H1 (cell line): ENCODE results near the gene CARD11. TPM values are rescaled to one million over a fixed set of nuclear protein-coding genes. Genes with fewer than 3 reads are reported as not detected.

Experiments used
- CTCF ChIA-PET: fragments of 300-600 bp; sonication (Branson Sonifier 250); formaldehyde crosslinking; loops from one replicate; lab custom pipeline; 2021; ENCODE audit not compliant: partially characterized antibody; lab: Charles Lee
- POLR2A ChIA-PET: fragments of 300-600 bp; sonication (Branson Sonifier 250); formaldehyde crosslinking; loops from one replicate; lab custom pipeline; 2021; ENCODE audit warnings: inconsistent platforms; ENCODE audit not compliant: partially characterized antibody; lab: Charles Lee
- DNase-seq, 2 experiments: peaks; one replicate each; pipeline versions ENCODE4 v3.0.0 to v3.0.0-alpha.2; 2010 to 2022; ENCODE audit warnings: low spot score in 2 of 2, low read depth in 1 of 2, mixed read lengths in 1 of 2
- FAIRE-seq: peaks from 2 replicates; lab custom pipeline; 2011; peaks lifted over from hg19 to GRCh38; lab: Jason Lieb, UNC
- H2AFZ ChIP-seq: 2 replicates; pipeline ENCODE4 v1.8.1; 2012; ENCODE audit warnings: low read length, inconsistent platforms
- H2AK5ac ChIP-seq: 2 replicates; pipeline ENCODE4 v1.6.1; 2013; ENCODE audit warnings: low read depth, low read length
- H2BK120ac ChIP-seq: replicated peaks from 2 replicates; pipeline ENCODE3; 2013; ENCODE audit warnings: low read depth, low read length, inconsistent platforms
- H2BK12ac ChIP-seq: 2 replicates; pipeline ENCODE4 v1.6.1; 2013; ENCODE audit warnings: low read depth, low read length
- H2BK15ac ChIP-seq: 2 replicates; pipeline ENCODE4 v1.6.1; 2013; ENCODE audit warnings: low read length
- H2BK20ac ChIP-seq: 2 replicates; pipeline ENCODE4 v1.6.1; 2013; ENCODE audit warnings: low read length
- H2BK5ac ChIP-seq: 2 replicates; pipeline ENCODE4 v1.6.1; 2013; ENCODE audit warnings: low read depth, low read length
- H3K14ac ChIP-seq: 2 replicates; pipeline ENCODE4 v1.6.1; 2013; ENCODE audit warnings: inconsistent platforms; ENCODE audit not compliant: insufficient read length
- H3K18ac ChIP-seq: 2 replicates; pipeline ENCODE4 v1.6.1; 2013; ENCODE audit warnings: low read length; ENCODE audit errors: extremely low read depth
- H3K23ac ChIP-seq: 2 replicates; pipeline ENCODE4 v1.6.1; 2013; ENCODE audit warnings: inconsistent platforms; ENCODE audit not compliant: insufficient read length
- H3K23me2 ChIP-seq: 2 replicates; pipeline ENCODE4 v1.6.1; 2013; ENCODE audit warnings: low read depth, low read length
- H3K27ac ChIP-seq: 2 replicates; pipeline ENCODE4 v1.6.1; 2011; ENCODE audit warnings: low read depth, low read length, inconsistent platforms
- H3K27me3 ChIP-seq, 4 experiments: replicated peaks in 1 of 4; 1 replicate in 1 of 4; 2 replicates in 3 of 4; pipeline versions ENCODE4 v1.6.1 to v1.8.1; 2011 to 2013; ENCODE audit warnings: low read length in 3 of 4, mild to moderate bottlenecking in 3 of 4, inconsistent platforms in 2 of 4, mixed read lengths in 2 of 4, moderate library complexity in 1 of 4; ENCODE audit not compliant: control insufficient read depth in 3 of 4, insufficient read depth in 3 of 4; ENCODE audit errors: extremely low read depth in 1 of 4
- H3K36me3 ChIP-seq, 4 experiments: 2 replicates each; pipeline versions ENCODE4 v1.6.1 to v1.8.1; 2011 to 2013; ENCODE audit warnings: mild to moderate bottlenecking in 4 of 4, low read length in 3 of 4, moderate library complexity in 2 of 4, control low read depth in 1 of 4, inconsistent platforms in 1 of 4; ENCODE audit not compliant: insufficient read depth in 4 of 4, control insufficient read depth in 2 of 4
- H3K4ac ChIP-seq: replicated peaks from 2 replicates; pipeline ENCODE3; 2013; ENCODE audit warnings: low read length, low read depth, mixed read lengths, inconsistent platforms; ENCODE audit not compliant: insufficient read length
- H3K4me1 ChIP-seq, 4 experiments: replicated peaks in 1 of 4; 1 replicate in 1 of 4; 2 replicates in 3 of 4; pipeline versions ENCODE4 v1.6.1 to v1.8.1; 2011 to 2013; ENCODE audit warnings: low read length in 3 of 4, inconsistent platforms in 2 of 4, mixed read lengths in 1 of 4; ENCODE audit not compliant: insufficient read depth in 4 of 4, control insufficient read depth in 3 of 4
- H3K4me2 ChIP-seq, 2 experiments: 2 replicates each; pipeline versions ENCODE4 v1.6.1 to v1.8.1; 2011 to 2013; ENCODE audit warnings: low read depth in 2 of 2, low read length in 2 of 2, control low read depth in 1 of 2, inconsistent platforms in 1 of 2, mild to moderate bottlenecking in 1 of 2; ENCODE audit not compliant: insufficient read depth in 1 of 2
- H3K4me3 ChIP-seq, 4 experiments: fragments of 200-600, 300-600 bp in 1 of 4; sonication (generic), shearing (Covaris generic), sonication (Bioruptor Twin) in 1 of 4; 2 replicates each; pipeline versions ENCODE4 v1.5.1 to v1.8.1; 2011 to 2016; ENCODE audit warnings: low read length in 4 of 4, low read depth in 3 of 4, control low read depth in 2 of 4, inconsistent platforms in 2 of 4, mild to moderate bottlenecking in 2 of 4, mixed read lengths in 1 of 4, moderate library complexity in 1 of 4; ENCODE audit not compliant: insufficient read depth in 2 of 4; ENCODE audit errors: extremely low read depth in 1 of 4
- H3K56ac ChIP-seq: replicated peaks from 2 replicates; pipeline ENCODE3; 2013; ENCODE audit warnings: low read depth, mild to moderate bottlenecking, mixed read lengths, low read length, inconsistent platforms; ENCODE audit not compliant: insufficient read length
- H3K79me1 ChIP-seq: 2 replicates; pipeline ENCODE4 v1.6.1; 2013; ENCODE audit warnings: low read depth, low read length, control low read depth
- H3K79me2 ChIP-seq, 2 experiments: 2 replicates each; pipeline versions ENCODE4 v1.6.1 to v1.8.1; 2012 to 2013; ENCODE audit warnings: low read length in 2 of 2, mild to moderate bottlenecking in 2 of 2, inconsistent platforms in 1 of 2; ENCODE audit not compliant: insufficient read depth in 2 of 2, control insufficient read depth in 1 of 2
- H3K9ac ChIP-seq, 4 experiments: replicated peaks in 1 of 4; 1 replicate in 1 of 4; 2 replicates in 3 of 4; pipeline versions ENCODE4 v1.6.1 to v1.8.1; 2011 to 2013; ENCODE audit warnings: low read depth in 3 of 4, low read length in 3 of 4, control low read depth in 2 of 4, mild to moderate bottlenecking in 2 of 4, moderate library complexity in 2 of 4, inconsistent platforms in 1 of 4; ENCODE audit errors: extremely low read depth in 1 of 4
- H3K9me3 ChIP-seq, 2 experiments: 2 replicates each; pipeline versions ENCODE4 v1.6.1 to v1.8.1; 2012 to 2013; ENCODE audit warnings: mild to moderate bottlenecking in 2 of 2, moderate library complexity in 2 of 2, control low read depth in 1 of 2, inconsistent platforms in 1 of 2, low read depth in 1 of 2, low read length in 1 of 2, mixed read lengths in 1 of 2; ENCODE audit not compliant: insufficient read depth in 2 of 2
- H4K20me1 ChIP-seq, 2 experiments: replicated peaks in 1 of 2; 2 replicates each; pipeline versions ENCODE3 to v1.8.1; 2011 to 2013; ENCODE audit warnings: inconsistent platforms in 2 of 2, low read length in 2 of 2, mild to moderate bottlenecking in 1 of 2; ENCODE audit not compliant: insufficient read depth in 2 of 2, control insufficient read depth in 1 of 2
- H4K5ac ChIP-seq: 2 replicates; pipeline ENCODE4 v1.6.1; 2013; ENCODE audit warnings: low read length, low read depth, mixed read lengths, inconsistent platforms; ENCODE audit not compliant: insufficient read length
- H4K8ac ChIP-seq: 2 replicates; pipeline ENCODE4 v1.8.0; 2013; ENCODE audit warnings: mild to moderate bottlenecking, moderate library complexity, low read length, inconsistent platforms; ENCODE audit not compliant: insufficient read depth; ENCODE audit errors: extremely low read depth
- H4K91ac ChIP-seq: replicated peaks from 2 replicates; pipeline ENCODE3; 2013; ENCODE audit warnings: low read length, mixed read lengths, inconsistent platforms; ENCODE audit not compliant: insufficient read length
- BCL11A ChIP-seq, 2 experiments: IDR thresholded peaks; one replicate each; pipeline ENCODE4 v1.6.1; 2011; ENCODE audit warnings: low read depth in 2 of 2, low read length in 2 of 2, mild to moderate bottlenecking in 2 of 2
- CEBPB ChIP-seq: IDR thresholded peaks from 2 replicates; pipeline ENCODE4 v1.6.1; 2012; ENCODE audit warnings: low read depth, low read length
- CHD2 ChIP-seq: IDR thresholded peaks from 2 replicates; pipeline ENCODE4 v1.6.1; 2012; ENCODE audit warnings: low read length, improper control_type of control experiment
- CREB1 ChIP-seq: IDR thresholded peaks from 2 replicates; pipeline ENCODE4 v1.6.1; 2012; ENCODE audit warnings: inconsistent platforms
- HDAC2 ChIP-seq, 2 experiments: fragments of 300-600 bp in 1 of 2; sonication (generic) in 1 of 2; IDR thresholded peaks; 2 replicates each; pipeline ENCODE4 v1.6.1; 2011 to 2012; ENCODE audit warnings: low read depth in 2 of 2, low read length in 2 of 2, mild to moderate bottlenecking in 2 of 2, moderate library complexity in 2 of 2, borderline replicate concordance in 1 of 2, inconsistent platforms in 1 of 2
- JUN ChIP-seq: IDR thresholded peaks from 2 replicates; pipeline ENCODE4 v1.6.1; 2011; ENCODE audit warnings: low read depth, mild to moderate bottlenecking, improper control_type of control experiment, low read length
- POLR2A ChIP-seq, 2 experiments: IDR thresholded peaks; 1 replicate in 1 of 2; 2 replicates in 1 of 2; pipeline ENCODE4 v1.6.1; 2011; ENCODE audit warnings: low read depth in 2 of 2, low read length in 2 of 2, mild to moderate bottlenecking in 2 of 2; ENCODE audit errors: control extremely low read depth in 1 of 2
- SP2 ChIP-seq: IDR thresholded peaks from 2 replicates; pipeline ENCODE4 v1.6.1; 2012; ENCODE audit warnings: mild to moderate bottlenecking, low read length, inconsistent platforms
- TEAD4 ChIP-seq: IDR thresholded peaks from 2 replicates; pipeline ENCODE4 v1.6.1; 2012; ENCODE audit warnings: low read depth, low read length, inconsistent platforms, mixed read lengths
- YY1 ChIP-seq: IDR thresholded peaks from 2 replicates; pipeline ENCODE4 v1.6.1; 2011; ENCODE audit warnings: low read depth, mild to moderate bottlenecking, low read length
- WGBS, 2 experiments: shearing (Covaris generic) in 1 of 2; methylation state at CpG; one replicate each; pipeline versions ENCODE4 v1.1.6 to v1.1.7; 2013 to 2015; ENCODE audit warnings: low lambda C conversion rate in 2 of 2, mixed read lengths in 2 of 2, inconsistent platforms in 1 of 2, low coverage in 1 of 2, missing lambda C conversion rate in 1 of 2; ENCODE audit not compliant: insufficient replicate concordance in 2 of 2, insufficient coverage in 1 of 2, insufficient read length in 1 of 2; ENCODE audit errors: extremely low coverage in 1 of 2, missing lambda C conversion rate in 1 of 2; 5-methylcytosine and 5-hydroxymethylcytosine counted together
- polyA plus RNA-seq, 7 experiments: library from polyadenylated mRNA; depleted of rRNA in 3 of 7; stranded (reverse) in 5 of 7; unstranded in 2 of 7; fragments of >200 nt in 5 of 7; fragments of 200-250 nt in 2 of 7; gene quantifications; 1 replicate in 5 of 7; 2 replicates in 1 of 7; 4 replicates in 1 of 7; pipeline versions ENCODE4 v1.2.1 to v1.2.3, GENCODE V29; 2011 to 2013; ENCODE audit warnings: missing spikeins in 2 of 7, mixed read lengths in 2 of 7
- total RNA-seq: library from RNA; stranded (reverse); fragmentation: NEBNext Ultra II Directional; extraction: Animal tissue kit (Norgen Biotek cat#: 25700); gene quantifications from 2 replicates; pipeline ENCODE4 v1.2.1, GENCODE V29; 2021

CARD11 gene
- total and polyA plus RNA-seq, 2 of the 8 experiments (the other 6 are each of a cell fraction or from before 2014, with no cell fraction given): 12.6 to 29.8 TPM

GRCh38 chr7:2893411-2893861, 150.2 kb downstream of the CARD11 start:
- no peak overlapping the region for H2BK15ac ChIP-seq
- no peaks in the 10 kb centered on the region for H3K9me3 ChIP-seq
- TF ChIP-seq JUN (no peak), BCL11A (IDR thresholded peaks at IDR 0.05; ENCODE audit: low read depth in 2 of 2, low read length in 2 of 2) (no peak), TEAD4 (no peak), CHD2 (no peak), POLR2A (IDR thresholded peaks at IDR 0.05; ENCODE audit: control extremely low read depth in 1 of 2, low read depth in 2 of 2, low read length in 2 of 2) (no peak), HDAC2 (IDR thresholded peaks at IDR 0.05; ENCODE audit: borderline replicate concordance in 1 of 2, low read depth in 2 of 2, low read length in 2 of 2) (no peak), CEBPB (no peak), SP2 (no peak), CREB1 (no peak), YY1 (no peak)
- no peak overlapping the region for H3K4me3 ChIP-seq
- POLR2A ChIA-PET: interaction anchor here (2.5 kb wide), 1 partner anchor 19 kb away, joined by 9 read pairs; no protein-coding TSS in a partner anchor
- no peak overlapping the region for H2AFZ ChIP-seq
- H3K27me3 ChIP-seq: no peaks in the 10 kb centered on the region
- no peak overlapping the region for H3K18ac ChIP-seq
- H2BK20ac ChIP-seq: no peak overlapping the region
- CTCF ChIA-PET: interaction anchor here (0.6 to 2.4 kb wide), 9 partner anchors 9 to 172 kb away, joined by 3 to 12 read pairs (median 3); no protein-coding TSS in a partner anchor
- H3K4ac ChIP-seq: no peak overlapping the region
- no peak overlapping the region for H4K5ac ChIP-seq
- H3K9ac ChIP-seq: no peak overlapping the region
- 91% methylated on average over 9 of the region's 9 CpGs; no CpG with 5 or more reads in 1 of the 2 experiments for WGBS, 2 experiments
- H3K4me1 ChIP-seq: no peaks in the 10 kb centered on the region; a peak in 1 of 7 replicates
- H4K20me1 ChIP-seq: no peaks in the 10 kb centered on the region
- FAIRE-seq (no peak), DNase-seq (no peak)
- no peaks in the 10 kb centered on the region for H3K23me2 ChIP-seq
- no peak overlapping the region for H3K23ac ChIP-seq
- no peak overlapping the region for H2BK5ac ChIP-seq
- H4K91ac ChIP-seq: no peak overlapping the region
- H3K56ac ChIP-seq: no peak overlapping the region
- H2BK12ac ChIP-seq: no peak overlapping the region
- no peak overlapping the region for H3K27ac ChIP-seq
- H3K14ac ChIP-seq: no peak overlapping the region
- H3K79me1 ChIP-seq: no peaks in the 10 kb centered on the region
- H3K4me2 ChIP-seq: no peak overlapping the region
- no peak overlapping the region for H2BK120ac ChIP-seq
- H4K8ac ChIP-seq: no peak overlapping the region
- no peak overlapping the region for H2AK5ac ChIP-seq
- no peaks in the 10 kb centered on the region for H3K36me3 ChIP-seq
- no peaks in the 10 kb centered on the region for H3K79me2 ChIP-seq
